ENCODE measurements around the gene ST6GAL1. TPM values are rescaled to one million over a fixed set of nuclear protein-coding genes. Genes with fewer than 3 reads are reported as not detected.

ST6GAL1 gene
- total and polyA plus RNA-seq, 7 donors, result 5.4 to 60.5 (median 10.0) TPM

DNA sequence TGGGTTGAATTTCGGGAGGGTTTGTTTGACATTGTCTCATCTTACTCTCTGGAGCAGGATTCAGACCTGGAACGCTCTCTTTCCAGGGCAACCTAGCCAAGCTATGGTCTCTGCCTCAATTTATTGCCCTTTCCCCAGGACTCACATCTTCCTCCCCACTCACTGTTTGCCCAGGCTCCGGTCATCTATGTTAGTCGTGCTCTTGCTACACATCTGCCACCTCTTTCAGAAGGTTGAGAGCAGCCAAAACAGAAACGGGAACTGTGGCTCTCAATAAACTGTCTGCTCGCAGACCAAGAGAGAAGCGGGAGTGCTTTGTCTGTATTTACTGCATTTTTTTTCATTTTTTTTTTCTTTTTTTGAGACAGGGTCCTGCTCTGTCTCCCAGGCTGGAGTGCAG lies 81.6 kb downstream of the ST6GAL1 start:
- TF ChIP-seq POLR2A (IDR thresholded peaks at IDR 0.05) (no peak), EP300 (IDR thresholded peaks at IDR 0.05) (no peak), POLR2AphosphoS5 (IDR thresholded peaks at IDR 0.05) (no peak)
- TF ChIP-seq, protein P1, sequence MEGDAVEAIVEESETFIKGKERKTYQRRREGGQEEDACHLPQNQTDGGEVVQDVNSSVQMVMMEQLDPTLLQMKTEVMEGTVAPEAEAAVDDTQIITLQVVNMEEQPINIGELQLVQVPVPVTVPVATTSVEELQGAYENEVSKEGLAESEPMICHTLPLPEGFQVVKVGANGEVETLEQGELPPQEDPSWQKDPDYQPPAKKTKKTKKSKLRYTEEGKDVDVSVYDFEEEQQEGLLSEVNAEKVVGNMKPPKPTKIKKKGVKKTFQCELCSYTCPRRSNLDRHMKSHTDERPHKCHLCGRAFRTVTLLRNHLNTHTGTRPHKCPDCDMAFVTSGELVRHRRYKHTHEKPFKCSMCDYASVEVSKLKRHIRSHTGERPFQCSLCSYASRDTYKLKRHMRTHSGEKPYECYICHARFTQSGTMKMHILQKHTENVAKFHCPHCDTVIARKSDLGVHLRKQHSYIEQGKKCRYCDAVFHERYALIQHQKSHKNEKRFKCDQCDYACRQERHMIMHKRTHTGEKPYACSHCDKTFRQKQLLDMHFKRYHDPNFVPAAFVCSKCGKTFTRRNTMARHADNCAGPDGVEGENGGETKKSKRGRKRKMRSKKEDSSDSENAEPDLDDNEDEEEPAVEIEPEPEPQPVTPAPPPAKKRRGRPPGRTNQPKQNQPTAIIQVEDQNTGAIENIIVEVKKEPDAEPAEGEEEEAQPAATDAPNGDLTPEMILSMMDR (IDR thresholded peaks at IDR 0.05), result no peak
- H3K27me3 ChIP-seq, result no peaks in the 10 kb centered on the region
- DNase-seq, result no peak
- H3K36me3 ChIP-seq, result no peaks in the 10 kb centered on the region
- H3K4me3 ChIP-seq, result no peak overlapping the region
- intact Hi-C loops (cut with DNase I), result no loop called here
- WGBS, 2 donors, result 75 to 88% methylated on average over 7 of the region's 7 CpGs
- no peaks in the 10 kb centered on the region for H3K4me1 ChIP-seq
- H3K27ac ChIP-seq, result peak overlapping the region in 2 of 4 donors; percentile 34 to 38
- no peaks in the 10 kb centered on the region for H3K9me3 ChIP-seq

DNA sequence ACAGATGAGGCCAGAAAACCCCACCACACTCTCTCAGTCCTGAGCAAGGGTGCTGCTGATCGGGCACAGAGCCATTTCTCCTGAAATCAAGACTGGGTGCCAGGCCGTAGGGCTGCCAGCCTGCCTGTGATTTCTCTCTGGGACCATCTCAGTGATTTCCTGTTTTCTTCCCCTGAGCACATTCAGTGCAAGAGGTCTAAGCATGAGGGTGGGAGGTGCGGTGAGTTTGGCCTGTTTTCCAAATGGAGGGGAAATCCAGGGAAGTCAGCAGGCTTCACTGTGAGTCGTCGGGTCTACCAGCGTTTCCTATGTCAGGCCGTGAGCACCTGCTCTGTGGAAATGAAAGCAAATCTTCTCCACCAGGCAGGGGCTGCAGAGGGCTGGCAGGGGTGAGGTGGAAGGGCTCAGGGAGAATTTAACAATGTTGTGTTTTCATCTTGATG lies 82.3 kb downstream of the ST6GAL1 start:
- Histone ChIP-seq H3K27me3 (no peaks in the 10 kb centered on the region), H3K9me3 (no peaks in the 10 kb centered on the region), H3K4me1 (no peaks in the 10 kb centered on the region), H3K36me3 (no peaks in the 10 kb centered on the region), H3K27ac (peak overlapping the region; percentile 6 to 38 (median 34)), H3K4me3 (no peak overlapping the region)
- no peak for DNase-seq
- 39 to 78% methylated on average over 7 of the region's 7 CpGs for WGBS, 2 donors
- intact Hi-C loops (cut with DNase I), result no loop called here
- no peak for TF ChIP-seq POLR2A (IDR thresholded peaks at IDR 0.05)
- TF ChIP-seq, protein P1 (IDR thresholded peaks at IDR 0.05), result no peak
- no peak for TF ChIP-seq EP300 (IDR thresholded peaks at IDR 0.05)
- TF ChIP-seq POLR2AphosphoS5 (IDR thresholded peaks at IDR 0.05), result no peak

GRCh38 chr3:187013159-187013716 lies 82.9 kb downstream of the ST6GAL1 start:
- no peak for DNase-seq
- WGBS, 2 donors, result 64 to 88% methylated on average over 4 of the region's 4 CpGs
- H3K36me3 ChIP-seq, result no peaks in the 10 kb centered on the region
- H3K27me3 ChIP-seq, result no peaks in the 10 kb centered on the region
- no peaks in the 10 kb centered on the region for H3K4me1 ChIP-seq
- TF ChIP-seq, protein P1 (IDR thresholded peaks at IDR 0.05), result no peak
- no peak for TF ChIP-seq EP300 (IDR thresholded peaks at IDR 0.05)
- no peak for TF ChIP-seq POLR2A (IDR thresholded peaks at IDR 0.05)
- no peak for TF ChIP-seq POLR2AphosphoS5 (IDR thresholded peaks at IDR 0.05)
- H3K9me3 ChIP-seq, result no peaks in the 10 kb centered on the region
- intact Hi-C loops (cut with DNase I), result no loop called here
- H3K4me3 ChIP-seq, result no peak overlapping the region
- peak overlapping the region in 1 of 4 donors; percentile 38 for H3K27ac ChIP-seq

DNA sequence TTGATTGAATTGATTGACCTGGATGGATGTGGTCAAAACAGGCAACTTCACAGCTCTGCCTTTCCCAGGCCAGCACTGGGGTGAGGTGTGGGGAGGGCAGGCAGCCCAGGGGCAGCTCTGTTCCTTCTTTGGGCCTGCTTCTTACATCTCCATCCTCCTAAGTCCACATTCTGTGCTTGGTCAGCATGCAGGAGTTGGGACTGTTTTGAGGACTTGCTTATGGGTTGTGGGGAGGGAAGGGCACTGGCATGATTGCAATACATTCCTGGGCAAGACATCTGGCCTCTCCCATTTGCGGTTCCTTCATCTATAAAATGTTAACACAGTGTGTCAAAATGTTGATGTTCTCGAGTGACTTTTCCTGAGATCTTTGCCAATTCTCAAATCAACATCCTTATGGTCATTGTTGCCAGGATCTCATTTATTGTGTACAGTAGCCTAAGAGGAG lies 84.1 kb downstream of the ST6GAL1 start:
- H3K4me3 ChIP-seq, result no peak overlapping the region
- H3K27me3 ChIP-seq, result no peaks in the 10 kb centered on the region
- no peaks in the 10 kb centered on the region for H3K36me3 ChIP-seq
- no peaks in the 10 kb centered on the region for H3K4me1 ChIP-seq
- no peak for DNase-seq
- WGBS, 2 donors, result 31 to 57% methylated on average over 2 of the region's 2 CpGs
- no peaks in the 10 kb centered on the region for H3K9me3 ChIP-seq
- no peak for TF ChIP-seq EP300 (IDR thresholded peaks at IDR 0.05)
- intact Hi-C loops (cut with DNase I), result no loop called here
- H3K27ac ChIP-seq, result no peak overlapping the region

- no peaks in the 10 kb centered on the region for H3K36me3 ChIP-seq
- intact Hi-C loops (cut with DNase I), result no loop called here
- DNase-seq, result no peak
- no peaks in the 10 kb centered on the region for H3K4me1 ChIP-seq
- no peak overlapping the region for H3K27ac ChIP-seq
- no peaks in the 10 kb centered on the region for H3K27me3 ChIP-seq
- no peak overlapping the region for H3K4me3 ChIP-seq
- no peaks in the 10 kb centered on the region for H3K9me3 ChIP-seq
- WGBS, 2 donors, result 74 to 90% methylated on average over 14 of the region's 14 CpGs
- TF ChIP-seq POLR2A (IDR thresholded peaks at IDR 0.05) (no peak), POLR2AphosphoS5 (IDR thresholded peaks at IDR 0.05) (no peak), EP300 (IDR thresholded peaks at IDR 0.05) (no peak)
- TF ChIP-seq, protein P1 (IDR thresholded peaks at IDR 0.05), result no peak
Observed at GRCh38 chr3:187015903-187016638, 85.7 kb downstream of the ST6GAL1 start.
